Activated T-cell treated with anti-CD3 and anti-CD28 coated beads for 48 hours (primary cell): ENCODE measurements around the gene RASGRP4.
A peak's percentile ranks its signal among the peaks of the same experiment; 100 is the strongest.

Experiments used
- DNase-seq: peaks from one replicate; pipeline ENCODE4 v3.0.0-alpha.2; 2020; ENCODE audit warnings: low read depth

The RASGRP4 gene

DNA sequence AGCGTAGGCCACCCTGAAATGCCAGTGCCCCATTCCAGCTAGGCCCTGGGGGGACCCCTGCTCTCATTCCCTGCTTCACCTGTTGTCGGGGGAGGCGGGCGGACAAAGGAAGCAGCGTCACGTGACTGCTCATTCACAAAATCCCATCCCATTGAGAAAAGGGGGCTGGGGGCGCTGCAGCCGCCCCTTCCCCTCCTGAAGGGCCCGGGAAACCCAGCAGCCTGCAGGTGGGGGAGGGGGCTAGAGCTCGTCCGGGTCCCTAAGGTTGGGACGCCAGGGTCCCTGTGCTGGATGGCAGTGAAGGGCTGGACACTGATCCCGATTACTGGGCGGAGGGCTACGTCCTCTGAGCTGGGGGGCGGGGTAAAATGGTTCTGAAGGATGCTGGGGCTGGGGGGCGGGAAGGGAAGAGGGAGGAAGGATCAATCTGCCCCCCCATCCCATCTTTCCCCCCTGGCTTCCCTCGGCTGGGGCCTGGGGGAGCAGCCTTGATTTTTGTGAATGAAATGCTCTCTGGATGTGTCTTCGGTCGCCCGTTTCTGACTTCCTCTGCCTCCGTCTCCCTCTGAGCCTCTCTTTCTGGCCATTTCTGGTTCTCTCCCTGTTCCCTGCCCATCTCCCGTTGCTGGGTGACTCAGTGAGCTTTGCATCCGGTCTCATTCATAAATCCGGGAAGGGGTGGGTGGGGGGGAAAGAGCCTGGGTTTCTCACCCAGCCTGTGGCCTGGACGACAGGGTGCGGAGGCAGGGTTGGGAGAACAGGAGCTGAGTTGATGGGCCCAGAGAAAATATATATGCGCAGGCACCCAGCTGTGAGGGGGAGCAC lies 36.7 kb downstream of the RASGRP4 start:
- no peak for DNase-seq

DNA sequence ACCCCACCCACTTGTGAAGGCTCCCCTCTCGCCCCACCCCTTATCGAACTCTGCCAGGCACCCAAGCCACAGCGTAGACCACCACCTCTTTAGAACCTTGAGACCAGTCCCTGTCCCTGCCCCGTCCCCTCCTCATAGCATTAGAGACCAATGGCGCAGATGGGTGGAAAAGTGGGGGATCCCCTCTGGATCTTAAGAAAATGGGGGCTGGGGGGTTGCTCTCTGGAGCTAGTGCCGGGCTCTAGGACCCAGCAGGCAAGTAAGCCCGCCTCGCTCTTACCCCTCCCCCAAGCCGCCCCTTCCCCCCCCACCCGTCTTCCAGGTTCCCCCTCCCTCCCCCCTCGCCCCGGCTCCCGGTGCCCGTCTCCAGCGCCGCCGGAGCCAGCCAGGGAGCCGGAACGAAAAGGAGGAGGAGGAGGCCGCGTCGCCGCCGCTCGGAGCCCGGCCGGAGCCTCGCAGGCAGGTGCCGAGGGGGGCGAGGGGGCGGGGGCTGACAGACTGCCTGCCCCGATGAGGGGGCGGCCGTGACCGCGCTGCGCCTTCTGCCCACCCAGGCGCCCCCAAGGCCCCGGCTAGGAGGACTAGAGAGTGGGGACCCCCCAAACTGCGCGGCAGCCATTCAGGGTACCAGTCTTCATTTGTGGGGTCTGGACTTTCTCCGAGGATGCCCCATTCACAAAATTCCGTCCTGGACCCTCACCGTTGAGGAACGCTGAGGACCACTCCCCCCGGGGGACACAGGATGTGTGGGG lies 37.5 kb downstream of the RASGRP4 start, which contains the start of gene SPRED3:
SPRED3 (plus strand) TSS at position 349 of the 752 bp plus-strand sequence. CDS start 1,606 bp downstream, outside the sequence.
- no peak for DNase-seq

DNA sequence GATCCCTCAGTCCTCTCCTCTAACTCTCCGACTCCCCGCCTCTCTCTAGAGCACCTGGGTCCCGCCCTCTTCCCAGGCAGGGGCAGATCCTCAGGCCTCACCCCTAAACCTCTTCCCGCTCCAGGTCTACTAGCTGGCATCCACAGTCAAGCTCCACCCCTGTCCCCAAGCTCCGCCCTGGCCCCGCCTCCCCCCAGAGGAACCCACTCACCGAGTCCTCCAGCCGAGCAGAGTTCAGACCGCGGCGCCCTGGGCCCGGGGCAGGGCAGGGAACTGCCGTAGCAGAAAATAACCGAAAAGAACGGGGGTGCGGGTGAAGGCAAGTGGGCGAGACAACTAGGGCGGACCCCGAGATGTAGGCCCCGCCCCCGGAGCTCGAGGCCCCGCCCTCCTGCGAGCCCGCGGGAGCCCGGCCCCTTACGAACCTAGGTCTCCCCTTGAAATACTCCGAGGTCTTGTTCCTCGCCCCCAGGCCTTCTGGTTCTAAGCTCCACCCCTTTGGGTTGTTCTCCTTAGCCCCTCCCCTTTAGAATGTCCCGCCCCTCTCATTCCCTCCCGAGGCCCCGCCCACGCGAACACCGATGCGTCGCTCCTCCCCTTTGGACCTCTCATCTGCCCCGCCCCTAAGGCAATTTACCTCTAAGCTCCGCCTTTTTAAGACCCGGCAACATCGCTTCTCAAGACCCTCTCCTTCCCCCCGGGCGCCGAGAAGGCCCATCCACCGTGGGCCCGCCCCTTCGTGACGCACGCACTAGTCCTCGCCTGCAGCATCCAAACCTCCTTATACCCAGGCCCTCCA lies 38.3 kb downstream of the RASGRP4 start, which contains the start of gene GGN:
GGN (minus strand) TSS at position 485 of the 799 bp plus-strand sequence. CDS start 773 bp downstream, outside the sequence.
- DNase-seq = peak; percentile 80

DNA sequence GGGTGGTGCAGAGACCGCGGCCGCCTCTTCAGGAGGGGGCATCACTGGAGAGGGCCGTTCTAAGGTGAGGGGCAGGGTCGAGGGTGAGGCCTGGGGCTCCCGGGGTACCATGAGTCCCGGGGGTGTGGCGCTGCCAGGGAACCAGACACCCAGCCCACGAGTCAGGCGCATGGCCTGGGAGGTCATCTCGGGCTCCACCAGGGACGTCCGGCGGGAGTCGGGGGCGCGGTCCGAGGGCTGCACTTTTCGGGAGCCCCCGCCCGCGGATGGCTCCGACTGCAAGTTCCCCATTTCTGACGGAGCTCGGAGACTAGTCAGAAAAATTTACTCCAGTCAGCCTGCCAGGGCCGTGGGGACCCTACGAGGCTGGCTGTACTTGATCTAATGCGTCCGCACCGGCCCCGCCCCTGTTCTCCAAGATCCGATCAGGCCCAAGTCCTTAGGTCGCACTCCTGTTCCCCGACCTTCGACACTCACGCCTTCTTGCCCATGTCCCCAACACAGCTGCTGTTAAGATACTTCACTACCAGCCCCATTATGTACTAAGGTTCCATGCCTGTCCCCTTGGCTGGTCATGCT lies 39.0 kb downstream of the RASGRP4 start:
- no peak for DNase-seq

DNA sequence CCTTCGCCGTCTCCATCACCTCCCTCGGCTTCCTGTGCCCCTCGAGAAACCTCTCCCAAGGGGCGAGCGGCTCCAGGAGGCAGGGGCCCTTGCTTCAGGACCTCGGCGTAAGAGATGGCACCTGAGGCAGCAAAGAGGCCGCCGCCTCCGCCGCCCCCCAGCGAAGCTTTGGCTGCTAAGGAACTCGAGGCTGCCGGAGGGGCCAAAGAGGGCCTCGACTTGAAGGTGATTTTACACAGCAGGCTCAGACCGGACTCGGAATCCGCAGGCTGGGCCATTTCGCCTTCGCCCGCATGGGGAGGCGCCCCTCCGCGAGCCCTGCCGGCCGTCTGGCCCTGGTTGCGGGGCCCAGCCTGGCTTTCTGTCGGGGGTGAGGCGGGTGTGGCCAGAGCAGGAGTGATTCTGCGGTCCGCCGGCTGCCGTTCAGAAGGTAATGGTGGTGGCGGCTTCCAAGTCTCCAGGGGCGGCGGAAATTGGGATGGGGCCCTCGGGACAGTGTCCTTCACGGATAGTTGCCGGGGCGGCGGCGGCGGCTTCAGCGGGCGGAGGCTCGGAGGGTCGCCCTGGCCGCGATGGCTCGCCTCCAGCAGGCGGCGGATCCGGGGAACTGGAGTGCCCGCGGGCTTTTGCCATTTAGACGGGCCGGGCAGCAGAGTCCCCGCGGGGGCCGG lies 39.6 kb downstream of the RASGRP4 start:
- no peak for DNase-seq

GRCh38 chr19:38385804-38386257 lies 40.2 kb downstream of the RASGRP4 start:
- no peak for DNase-seq

- no peak for DNase-seq
Observed at GRCh38 chr19:38385057-38385803, 40.8 kb downstream of the RASGRP4 start.

DNA sequence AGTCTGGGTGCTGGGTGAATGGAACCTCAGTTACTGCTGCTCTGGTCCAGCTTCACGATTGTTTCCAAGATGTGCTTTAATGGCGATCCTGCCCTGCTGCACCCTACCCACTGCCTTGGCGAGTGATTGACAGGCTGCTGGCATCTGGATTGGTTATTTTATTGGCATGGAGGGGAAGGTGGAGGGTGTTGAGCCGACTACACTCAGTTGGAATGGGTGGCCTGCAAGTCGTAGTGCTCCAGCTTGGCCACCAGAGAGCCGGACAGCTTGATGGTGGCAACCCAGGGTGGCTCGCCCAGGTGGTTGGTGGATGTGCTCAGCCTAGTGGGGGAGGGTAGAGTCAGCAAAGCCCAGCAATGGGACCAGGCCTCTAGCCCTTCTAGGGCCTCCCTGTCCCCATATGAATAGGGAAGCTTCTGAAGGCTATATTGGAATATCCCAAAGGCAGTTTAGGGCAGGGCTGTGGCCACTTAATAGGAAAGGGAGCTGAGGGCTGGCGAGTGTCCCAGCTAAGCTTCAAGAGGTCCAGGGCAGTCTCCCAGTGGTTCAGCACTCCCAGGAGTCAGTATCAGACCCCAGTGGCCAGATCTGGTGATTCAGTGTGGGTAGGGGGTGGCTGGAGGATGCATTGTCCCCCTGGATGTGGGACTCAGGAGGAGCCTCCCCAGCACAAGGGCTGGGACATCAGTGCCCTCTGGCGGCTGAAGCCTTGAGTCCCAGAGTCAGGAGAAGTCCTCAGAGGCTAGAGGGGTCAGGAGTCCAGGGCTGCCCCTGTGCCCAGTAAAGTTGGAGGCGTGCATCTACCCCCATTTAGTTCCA lies 41.6 kb downstream of the RASGRP4 start:
- no peak for DNase-seq

DNA sequence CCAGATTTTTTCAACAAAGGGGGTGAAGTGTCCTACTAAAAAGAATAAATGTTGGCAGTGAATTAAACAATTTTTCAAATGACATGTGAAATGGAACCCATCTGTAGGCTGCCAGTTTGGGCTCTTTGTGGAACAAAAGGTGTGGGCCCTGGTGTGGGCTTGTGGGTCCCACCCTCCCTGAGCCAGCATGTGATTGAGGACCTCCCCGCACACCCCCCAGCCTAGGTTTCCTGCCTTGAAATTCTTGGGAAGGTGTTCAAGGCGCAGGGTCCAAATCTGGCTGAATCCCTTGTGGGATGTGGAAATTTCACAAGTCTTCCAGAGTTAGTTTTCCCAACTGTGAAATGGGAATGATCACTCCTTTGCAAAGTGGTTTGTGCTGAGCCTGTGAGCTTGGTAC lies 42.3 kb downstream of the RASGRP4 start:
- DNase-seq = no peak

DNA sequence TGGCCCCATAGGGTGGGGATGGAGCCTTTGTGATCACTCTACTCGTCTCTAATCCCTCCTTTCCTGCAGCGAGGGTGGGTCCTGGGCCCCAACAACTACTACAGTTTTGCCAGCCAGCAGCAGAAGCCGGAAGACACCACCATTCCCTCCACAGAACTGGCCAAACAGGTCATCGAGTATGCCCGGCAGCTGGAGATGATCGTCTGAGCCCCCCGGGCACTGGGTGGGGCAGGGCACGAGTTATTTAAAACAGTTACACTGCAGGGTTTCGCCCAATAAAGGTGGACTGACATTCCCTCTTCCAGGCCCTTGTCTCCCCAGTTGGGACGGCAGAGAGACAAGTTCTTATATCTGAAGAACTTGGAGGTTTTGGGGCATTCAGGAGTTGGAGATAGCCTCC lies 42.8 kb downstream of the RASGRP4 start:
- DNase-seq = no peak

DNA sequence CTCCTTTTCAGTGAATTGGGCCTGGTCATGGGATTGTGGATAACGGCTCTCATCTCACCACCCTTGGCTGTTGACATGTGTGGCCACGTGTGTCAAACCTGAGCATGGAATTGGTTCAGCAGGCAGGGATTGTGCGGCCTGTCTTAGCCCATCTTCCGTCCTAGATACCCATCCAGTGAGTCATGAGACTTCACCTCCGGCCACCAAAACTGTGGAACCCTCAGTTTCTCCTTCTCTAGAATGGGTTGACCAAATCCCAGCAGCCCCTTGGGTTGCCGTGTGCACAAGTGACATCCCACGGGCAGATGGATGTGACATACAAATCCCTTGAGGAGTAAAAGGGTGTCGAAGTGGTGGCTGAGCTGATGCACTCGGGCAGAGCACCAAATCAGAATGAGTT lies 44.9 kb downstream of the RASGRP4 start:
- DNase-seq = no peak

GRCh38 chr19:38378866-38379265 lies 47.2 kb downstream of the RASGRP4 start:
- no peak for DNase-seq

- no peak for DNase-seq
Observed at GRCh38 chr19:38377052-38377451, 49.0 kb downstream of the RASGRP4 start.

- no peak for DNase-seq
Observed at GRCh38 chr19:38376576-38376975, 49.4 kb downstream of the RASGRP4 start.

DNA sequence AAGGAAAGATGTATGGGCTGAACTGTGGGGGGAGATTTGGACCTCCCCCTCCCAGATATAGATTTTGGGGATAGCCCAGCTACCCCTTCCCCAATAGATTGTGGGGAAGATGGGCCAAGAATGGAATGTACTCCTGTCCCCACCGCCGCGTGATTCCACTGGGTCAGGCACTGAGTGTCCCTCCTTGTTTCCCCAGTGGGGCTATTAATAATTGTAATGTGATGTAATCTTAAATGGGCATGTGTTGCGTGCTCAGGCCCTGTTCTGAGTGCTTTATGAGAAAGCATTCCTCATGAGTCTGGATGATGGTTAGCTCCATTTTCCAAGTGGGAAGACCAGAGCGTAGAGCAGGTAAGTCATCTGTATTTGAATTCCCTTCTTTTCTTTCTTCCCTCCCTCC lies 50.3 kb downstream of the RASGRP4 start:
- DNase-seq = no peak

- no peak for DNase-seq
Observed at GRCh38 chr19:38375098-38375493, 50.9 kb downstream of the RASGRP4 start.

- peak; percentile 99 for DNase-seq
Observed at GRCh38 chr19:38374332-38375097, 51.5 kb downstream of the RASGRP4 start, which contains the start of gene PSMD8. PSMD8 (plus strand) TSS chr19:38374571; CDS start chr19:38374602, 31 bp downstream.

DNA sequence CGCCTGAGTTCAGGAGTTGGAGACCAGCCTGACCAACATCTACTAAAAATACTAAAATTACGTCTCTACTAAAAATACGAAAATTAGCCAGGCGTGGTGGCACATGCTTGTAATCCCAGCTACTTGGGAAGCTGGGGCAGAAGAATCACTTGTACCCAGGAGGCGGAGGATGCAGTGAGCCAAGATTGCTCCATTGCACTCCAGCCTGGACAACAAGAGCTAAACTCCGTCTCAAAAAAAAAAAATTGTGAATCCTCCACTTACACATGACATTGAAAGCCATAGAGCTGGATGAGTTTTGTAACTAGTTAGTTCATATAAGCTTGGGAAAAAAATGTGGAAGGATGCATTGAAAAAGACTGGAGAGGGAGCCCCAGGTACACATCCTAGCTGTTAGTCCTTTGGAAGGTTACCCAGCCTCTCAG lies 52.1 kb downstream of the RASGRP4 start:
- no peak for DNase-seq

GRCh38 chr19:38371081-38371480 lies 54.9 kb downstream of the RASGRP4 start:
- DNase-seq = no peak
